NCI-H82 (cell line): Measurements from ENCODE around the gene LRP5.

Source experiments
- DNase-seq: peaks from one replicate; lab custom pipeline; 2025; lab: John Stamatoyannopoulos, UW

The LRP5 gene

GRCh38 chr11:68309621-68310185 lies 2.7 kb upstream of the LRP5 start:
- DNase-seq, result no peak

- no peak for DNase-seq
These were observed 953 bp upstream of the LRP5 start for GRCh38 chr11:68311160-68312116.

DNA sequence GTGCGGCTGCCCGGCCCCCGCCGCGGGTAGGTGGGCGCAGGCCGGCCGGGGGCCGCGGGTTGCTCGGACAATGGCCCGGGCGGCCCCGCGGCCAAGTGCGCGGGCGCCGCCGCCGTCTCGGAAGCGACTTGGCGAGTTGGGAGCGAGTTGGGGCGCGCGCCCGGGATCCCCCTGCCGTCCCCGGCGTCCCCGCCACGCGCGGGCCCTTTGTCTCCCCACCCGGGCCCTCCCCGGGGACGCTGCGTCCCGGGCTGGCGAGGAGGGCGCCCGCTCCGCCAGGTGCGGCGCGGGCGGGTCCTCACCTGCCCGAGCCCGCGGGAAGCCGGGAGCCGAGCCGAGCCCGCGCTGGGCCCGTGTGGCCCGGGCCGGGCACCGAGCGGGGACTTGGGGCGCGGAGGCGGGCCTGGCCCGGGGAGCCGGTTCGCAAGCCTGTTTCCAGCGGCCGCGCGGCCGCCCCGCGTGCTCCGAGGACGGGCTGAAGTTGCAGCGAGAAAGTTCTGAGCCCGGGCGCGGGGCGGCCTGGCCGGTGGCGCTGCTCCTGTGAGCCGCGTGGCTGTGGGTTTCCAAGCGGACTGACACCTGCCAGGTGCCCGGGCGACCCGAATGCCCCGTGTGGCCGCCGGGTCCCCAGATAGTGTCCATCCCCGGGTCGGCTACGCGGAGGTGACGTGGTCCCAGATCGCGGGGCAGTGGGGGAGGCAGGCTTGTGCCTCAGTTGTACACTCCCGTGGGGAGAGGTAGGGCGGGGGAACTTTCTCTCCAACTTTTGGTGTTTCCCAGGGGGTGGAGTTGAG lies 586 bp downstream of the LRP5 start:
- DNase-seq, result peak; percentile 8

DNA sequence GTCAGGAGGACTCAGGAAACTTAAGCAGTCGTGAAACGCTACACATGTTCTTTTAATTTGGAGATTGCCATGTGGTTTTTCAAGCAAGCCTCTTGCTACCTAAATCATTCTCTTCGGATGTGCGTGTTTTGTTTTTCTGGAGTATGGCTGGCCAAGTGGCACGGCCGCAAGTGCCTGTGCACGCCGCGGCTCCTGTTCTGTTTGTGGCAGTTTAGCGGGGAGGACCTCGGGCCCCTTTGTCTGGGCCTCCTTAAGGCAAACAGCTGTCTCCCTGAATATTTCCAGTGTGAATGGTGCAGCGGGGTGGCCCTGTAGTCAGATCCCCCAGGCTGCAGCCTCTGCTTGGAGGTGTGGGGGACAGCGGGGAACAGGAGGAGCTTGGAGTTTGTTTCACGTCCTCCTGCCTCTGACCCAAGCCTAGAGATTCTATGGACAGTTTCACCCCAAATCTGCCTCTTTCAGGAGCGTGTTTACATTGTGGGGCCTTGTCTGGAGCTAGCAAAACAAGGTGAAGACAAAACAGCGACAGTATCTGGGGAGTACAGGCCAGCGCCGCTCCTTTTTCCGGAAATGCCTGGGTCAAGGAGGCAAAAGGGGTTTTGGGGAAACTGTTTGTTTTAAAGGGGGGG lies 1.3 kb downstream of the LRP5 start:
- DNase-seq, result peak; percentile 57

GRCh38 chr11:68314203-68315170 lies 2.1 kb downstream of the LRP5 start:
- DNase-seq, result peak; percentile 16

DNA sequence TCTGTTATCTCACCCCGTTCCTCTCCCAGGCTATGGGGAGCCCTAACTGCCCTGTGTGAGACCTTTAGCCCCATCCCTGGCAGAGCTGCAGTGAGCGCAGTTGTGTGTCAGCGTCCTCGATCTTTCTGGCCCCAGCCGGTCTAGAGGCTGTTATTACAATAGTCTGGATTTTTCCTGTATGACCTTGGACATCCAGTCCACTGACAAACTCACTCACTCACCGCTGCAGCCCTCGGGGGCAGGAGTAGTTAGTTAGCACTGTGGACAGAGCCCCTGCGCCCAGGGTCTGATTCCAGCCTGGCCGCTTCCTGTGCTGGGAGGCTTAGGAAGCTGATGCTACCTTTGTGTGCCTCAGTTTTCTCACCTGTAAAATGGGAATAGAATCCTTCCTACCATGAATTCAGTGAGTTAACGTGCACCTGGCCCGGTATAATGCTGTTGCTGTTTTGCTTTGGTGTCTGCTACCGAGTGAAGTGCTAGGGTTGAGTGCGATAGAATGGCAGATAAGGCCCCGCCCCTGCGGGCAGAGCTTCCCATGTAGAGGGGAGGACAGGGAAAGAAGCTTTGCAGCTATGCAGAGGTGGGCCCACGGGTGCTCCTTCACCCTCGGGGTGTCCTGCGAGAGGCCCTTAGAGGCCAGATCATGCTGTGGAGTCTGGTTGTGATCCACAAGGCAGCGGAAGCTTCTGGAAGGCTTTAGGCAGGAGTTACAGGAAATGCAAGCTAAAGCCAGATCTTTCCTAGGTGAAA lies 3.0 kb downstream of the LRP5 start:
- no peak for DNase-seq

- DNase-seq, result no peak
These were observed 4.9 kb downstream of the LRP5 start for GRCh38 chr11:68317147-68317785.

- no peak for DNase-seq
These were observed 9.1 kb downstream of the LRP5 start for GRCh38 chr11:68321293-68322051.

DNA sequence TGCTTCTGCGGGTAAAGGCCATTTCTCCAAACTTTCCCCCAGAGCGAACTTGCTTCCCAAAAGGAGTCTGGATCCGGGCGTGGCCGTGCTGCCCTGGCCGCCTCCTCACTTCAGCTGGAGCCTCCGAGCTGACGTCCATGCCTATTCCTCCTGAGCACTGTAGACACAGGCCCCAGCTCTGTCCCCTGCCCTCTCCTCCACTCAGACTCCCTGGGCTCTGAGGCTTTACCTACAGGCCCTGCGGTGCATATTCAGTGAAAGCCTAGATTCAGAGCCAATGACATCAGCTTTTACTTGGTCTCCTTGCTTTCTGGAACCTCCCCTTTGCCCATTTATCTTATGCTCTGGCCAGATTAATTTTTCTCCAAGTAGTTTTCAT lies 9.7 kb downstream of the LRP5 start:
- DNase-seq, result no peak

DNA sequence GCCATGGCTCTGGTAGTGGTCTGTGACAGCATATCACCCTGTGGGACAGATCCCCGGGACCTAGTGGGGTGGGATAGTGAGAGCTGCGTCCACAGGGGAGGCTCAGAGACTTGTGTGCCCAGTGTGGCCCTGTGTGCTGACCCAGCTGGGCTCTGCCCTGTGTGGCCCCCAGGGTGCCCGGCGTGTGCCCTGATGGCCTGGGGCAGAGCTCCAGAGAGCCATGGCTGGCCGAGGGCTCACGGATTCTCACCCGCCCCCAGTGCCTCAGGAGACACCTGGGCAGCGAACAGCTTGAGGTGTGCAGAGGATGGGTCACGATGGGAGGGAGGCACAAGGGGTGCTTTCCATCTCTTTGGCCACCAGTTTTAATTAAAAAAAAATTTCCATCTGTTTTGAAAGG lies 11.8 kb downstream of the LRP5 start:
- DNase-seq, result no peak

- no peak for DNase-seq
These were observed 12.3 kb downstream of the LRP5 start for GRCh38 chr11:68324695-68325094.

GRCh38 chr11:68325183-68325906 lies 13.0 kb downstream of the LRP5 start:
- DNase-seq, result peak; percentile 3

DNA sequence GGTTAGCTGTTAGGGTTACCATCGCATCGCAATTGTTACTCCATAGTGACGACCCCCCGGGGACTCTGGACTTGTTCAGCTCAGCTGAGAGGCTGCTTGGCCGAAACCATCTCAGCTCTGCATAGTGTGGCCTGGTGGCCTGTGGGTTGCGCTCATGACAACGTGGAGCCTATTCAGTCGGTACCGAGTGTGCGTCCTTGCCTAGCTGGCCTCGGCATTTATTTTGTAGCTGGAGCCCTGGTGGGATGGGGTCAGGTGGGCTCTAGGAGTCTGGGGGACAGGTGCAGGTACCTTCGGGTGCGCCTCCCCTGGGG lies 13.5 kb downstream of the LRP5 start:
- DNase-seq, result no peak

DNA sequence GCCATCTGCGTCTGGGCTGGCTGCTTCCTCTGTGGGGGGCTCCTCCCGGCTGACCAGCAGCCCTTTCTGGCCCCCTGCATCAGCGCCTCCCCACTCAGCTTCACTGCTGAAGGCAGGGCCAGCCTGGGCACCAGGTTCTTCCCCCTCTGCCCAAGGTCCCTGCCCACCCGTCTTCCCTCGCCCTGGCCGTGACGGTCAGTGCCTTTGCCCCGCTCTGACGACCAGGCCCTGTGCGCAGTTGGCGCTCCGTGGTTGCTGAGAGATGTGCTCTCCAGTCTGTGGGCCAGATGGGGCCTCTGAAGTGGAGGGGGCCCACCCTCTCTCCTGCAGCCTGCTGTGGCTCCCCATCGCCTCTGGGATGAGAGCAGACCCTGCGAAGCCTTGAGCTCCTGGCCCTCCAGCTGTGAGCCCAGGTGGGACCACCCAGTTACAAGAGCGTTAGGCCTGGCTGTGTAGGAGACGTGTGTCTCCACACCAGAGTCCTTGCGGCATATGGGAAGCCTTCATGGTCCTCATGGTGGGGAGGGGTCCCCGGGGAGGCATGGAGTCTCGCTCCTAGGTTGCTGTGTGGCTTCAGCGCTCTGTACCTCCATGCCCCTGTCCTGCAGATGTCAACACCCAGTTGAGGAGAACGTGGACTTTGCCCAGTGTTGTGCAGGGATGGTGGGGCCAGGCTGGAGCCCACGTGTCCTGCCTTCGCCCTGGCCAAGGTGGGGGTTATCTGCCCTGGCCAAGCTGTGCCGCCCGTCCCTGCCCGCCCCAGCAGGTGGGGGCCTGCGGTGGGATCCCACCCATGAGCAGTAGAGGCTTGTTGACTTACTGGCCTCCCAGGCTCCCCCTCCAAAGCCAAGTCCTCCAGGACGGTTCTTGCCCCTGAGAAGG lies 14.2 kb downstream of the LRP5 start:
- no peak for DNase-seq

GRCh38 chr11:68327586-68328370 lies 15.4 kb downstream of the LRP5 start:
- DNase-seq, result no peak

GRCh38 chr11:68328374-68329091 lies 16.1 kb downstream of the LRP5 start:
- no peak for DNase-seq
